Hypothalamus (tissue), 51 donors: ENCODE data around the gene NAPB.

Experiments used
- DNase-seq, 51 donors: peaks; one replicate each; lab custom pipeline; 2025; lab: John Stamatoyannopoulos, UW

Gene NAPB

DNA sequence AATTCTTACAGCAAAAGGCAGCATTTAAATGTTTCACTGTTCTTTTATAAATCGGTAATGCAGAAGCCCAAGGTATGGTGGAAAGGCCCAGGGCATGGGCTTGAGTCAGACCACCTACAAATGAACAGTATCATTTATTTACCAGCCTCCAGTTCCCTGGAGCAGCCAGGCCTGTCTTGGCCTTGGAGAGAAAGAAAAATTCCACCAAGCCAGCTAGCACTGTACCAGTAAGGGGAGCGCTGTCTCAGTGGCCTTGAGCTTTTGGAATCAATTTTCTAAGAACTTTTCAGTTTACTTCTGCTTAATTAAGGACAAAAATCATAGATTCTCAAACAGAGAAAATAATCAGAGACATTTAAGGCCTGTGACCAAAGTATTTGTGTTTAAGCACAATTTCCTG is 12.3 kb downstream of the NAPB start:
- DNase-seq, result no peak

DNA sequence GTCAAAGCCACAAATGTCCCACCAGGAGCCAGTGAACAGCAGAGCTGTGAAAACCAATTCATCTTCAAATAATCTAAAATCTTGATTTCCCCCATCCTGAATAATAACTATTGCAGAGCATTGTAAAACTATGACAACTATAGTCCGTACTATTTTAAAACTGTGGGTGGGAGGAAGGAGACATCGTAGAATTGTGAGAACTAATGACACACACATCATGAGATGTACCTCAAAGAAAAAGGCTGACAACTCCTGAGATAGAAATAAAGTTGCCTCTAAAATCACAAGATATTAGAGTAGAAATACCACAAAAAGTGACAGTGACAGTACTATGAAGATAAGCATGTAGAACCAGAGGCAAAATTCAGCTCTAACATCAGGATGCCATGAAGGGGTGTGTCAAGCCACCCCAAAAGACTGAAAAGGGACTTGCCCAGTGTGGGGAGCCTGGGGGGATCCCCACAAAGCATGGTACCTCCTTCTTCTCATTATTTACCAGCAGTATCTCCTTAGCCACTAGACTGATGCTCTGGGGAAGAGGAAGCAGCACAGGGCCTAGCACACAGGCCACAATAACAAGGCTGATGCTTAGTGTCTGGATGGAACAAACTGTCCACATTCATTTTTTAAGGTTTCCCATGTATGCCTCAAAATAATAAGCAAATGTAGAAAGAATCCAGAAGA is 13.4 kb downstream of the NAPB start:
- peak in 1 of 51 donors; percentile 13 for DNase-seq

GRCh38 chr20:23406880-23407279 is 14.4 kb downstream of the NAPB start:
- DNase-seq, result no peak

- DNase-seq, result no peak
Observed at GRCh38 chr20:23404196-23404595, 17.1 kb downstream of the NAPB start.

DNA sequence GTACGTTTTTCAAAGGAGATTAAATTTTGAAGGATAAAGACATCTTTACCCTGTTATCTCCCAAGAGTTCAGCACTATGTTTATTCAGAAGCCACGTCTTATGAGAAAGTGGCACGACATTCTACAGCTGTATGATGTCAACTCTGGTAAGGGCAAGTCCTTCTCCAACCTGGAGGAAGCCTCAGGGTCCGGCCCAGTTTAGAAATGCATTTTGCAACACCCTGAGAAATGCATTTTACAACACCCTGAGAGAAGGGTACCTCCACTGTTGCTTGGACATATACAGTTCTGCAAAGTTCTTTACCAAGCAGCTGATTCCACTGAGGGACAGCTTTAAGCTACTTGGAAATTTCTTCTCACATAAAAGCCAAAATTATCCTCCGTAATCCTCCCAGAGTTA is 17.5 kb downstream of the NAPB start:
- no peak for DNase-seq

DNA sequence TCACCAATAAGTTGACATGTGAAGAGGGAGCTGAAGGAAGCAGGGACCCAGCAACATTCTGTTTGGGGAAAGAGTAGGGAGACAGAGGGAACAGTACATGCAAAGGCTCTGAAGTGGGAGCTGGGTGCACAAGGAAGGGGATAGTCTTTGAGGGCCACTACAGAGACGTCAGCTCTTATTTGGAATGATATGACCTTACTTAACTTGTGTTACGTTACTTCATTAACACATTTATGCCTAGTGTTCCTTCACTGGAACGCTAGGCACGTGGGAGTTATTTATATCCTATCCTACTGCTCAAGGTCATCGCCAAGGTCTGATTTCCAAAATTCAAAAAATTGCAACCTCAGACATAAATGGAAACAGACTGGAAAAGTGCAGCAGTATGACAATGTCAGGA is 20.2 kb downstream of the NAPB start:
- DNase-seq, result no peak

DNA sequence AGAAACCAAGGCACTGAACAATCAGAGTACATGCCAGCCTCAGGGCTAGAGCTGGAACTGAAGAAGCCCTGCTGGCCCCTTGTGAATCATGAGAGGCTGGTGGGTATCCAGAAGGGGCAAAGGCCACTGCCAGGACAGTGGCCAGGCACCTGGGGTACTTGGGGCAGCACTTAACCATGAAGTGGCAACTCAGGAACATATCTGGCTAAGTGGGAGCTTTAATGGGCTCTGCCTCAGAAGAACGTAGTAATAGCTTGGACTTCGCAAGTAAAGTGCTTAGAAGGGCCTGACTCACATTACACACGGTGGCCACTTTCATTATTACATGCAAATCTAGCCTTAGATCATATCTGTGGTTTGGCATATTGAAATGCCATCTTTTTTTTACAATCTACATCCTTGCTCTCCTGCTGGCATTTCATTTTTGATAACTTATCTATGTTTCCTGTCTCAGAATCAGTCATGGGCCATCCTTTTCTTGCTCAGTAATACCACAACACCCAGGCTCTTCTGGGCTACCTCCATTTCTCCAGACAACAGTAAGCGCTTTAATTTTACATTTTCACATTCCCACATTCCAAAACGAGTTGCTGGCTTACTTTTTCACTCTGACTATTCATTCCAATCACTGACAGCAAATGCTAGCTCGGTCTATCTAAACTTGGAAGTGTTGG is 21.6 kb downstream of the NAPB start:
- DNase-seq, result no peak

DNA sequence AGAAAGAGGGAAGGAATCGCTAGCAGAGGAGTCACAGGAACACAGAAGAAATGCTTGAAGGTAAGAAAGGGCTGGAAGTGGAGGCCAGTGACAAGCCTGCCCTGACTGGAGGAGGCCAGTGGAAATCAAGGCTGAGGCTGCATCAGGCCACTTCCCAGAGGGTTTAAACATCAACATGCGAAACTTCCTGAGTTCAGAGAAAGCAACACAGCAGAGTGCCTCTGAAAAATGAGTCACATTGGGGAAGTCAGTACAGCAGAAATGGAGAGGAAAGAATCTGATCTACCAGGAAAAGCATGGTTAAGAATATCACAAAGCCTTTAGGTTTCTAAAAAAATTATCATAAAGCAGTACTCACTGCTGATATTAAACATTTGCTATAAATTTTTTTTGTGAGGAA is 23.3 kb downstream of the NAPB start:
- no peak for DNase-seq

GRCh38 chr20:23396950-23397627 is 24.2 kb downstream of the NAPB start:
- DNase-seq, result no peak

GRCh38 chr20:23393996-23394775 is 27.1 kb downstream of the NAPB start:
- no peak for DNase-seq

GRCh38 chr20:23391707-23392310 is 29.5 kb downstream of the NAPB start:
- DNase-seq, result no peak

DNA sequence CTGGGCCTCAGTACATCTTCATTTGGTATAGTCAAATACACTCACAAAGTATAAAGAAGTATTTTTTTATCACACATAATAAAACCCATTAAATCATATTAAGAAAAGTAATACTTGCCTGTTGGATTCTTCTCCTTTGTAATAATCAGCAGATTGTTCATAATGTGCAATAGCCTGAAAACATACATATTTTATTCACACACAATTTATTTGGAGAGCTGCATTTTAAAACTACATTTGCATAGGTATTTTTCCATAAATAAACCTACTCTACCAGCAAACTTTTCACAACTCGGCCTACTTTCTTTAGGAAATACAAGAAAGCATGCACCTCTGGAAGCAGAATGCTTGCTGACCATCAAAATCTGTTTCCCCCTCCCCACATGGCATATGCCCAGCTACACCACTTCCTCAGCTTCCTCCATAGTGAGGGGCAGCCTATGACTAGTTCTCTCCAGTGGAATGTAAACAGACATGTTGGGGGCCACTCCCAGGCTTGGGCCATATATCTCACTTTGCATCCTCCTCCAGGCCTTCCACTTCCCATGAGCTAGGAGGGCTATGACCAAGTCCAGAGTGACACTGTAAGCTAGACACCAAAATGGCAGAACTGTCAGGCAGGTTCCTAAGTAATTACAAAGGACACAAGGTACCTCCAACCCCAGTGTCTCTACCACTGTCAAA is 31.1 kb downstream of the NAPB start:
- DNase-seq, result no peak

GRCh38 chr20:23387118-23387443 is 34.2 kb downstream of the NAPB start:
- DNase-seq, result no peak

DNA sequence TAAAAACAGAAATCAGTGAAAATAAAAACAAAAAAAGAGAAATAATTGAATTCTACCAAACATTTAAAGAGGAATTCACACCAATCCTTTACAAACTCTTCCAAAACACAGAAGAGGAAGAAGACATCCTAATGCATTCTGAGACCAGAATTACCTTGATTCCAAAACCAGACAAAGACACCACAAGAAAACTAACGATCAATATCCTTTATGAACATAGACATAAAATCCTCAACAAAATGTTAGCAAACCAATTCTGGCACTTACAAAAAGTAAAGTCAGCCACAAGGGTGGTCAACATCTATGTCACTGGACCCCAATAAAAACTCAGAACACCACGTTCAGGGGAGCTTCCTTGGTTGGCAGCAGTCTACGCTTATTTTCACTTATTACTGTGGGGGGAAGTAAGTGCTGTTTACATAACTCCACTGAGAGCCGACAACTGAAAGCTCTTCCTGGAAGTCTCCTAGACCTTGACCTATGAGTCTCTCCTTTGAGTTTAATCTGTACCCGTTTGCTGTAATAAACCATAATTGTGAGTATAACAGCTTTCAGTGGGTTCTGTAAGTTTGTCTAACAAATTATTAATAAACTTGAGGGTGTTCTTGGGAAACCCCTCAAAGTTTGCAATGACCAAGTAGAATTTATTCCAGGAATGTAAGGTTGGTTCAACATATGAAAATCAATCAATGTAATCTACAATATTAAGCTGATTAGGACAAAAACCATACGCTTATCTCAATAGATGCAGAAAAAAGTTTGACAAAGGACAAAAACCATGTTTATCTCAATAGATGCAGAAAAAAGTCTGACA is 34.8 kb downstream of the NAPB start:
- DNase-seq, result no peak

GRCh38 chr20:23381876-23382275 is 39.4 kb downstream of the NAPB start:
- no peak for DNase-seq

DNA sequence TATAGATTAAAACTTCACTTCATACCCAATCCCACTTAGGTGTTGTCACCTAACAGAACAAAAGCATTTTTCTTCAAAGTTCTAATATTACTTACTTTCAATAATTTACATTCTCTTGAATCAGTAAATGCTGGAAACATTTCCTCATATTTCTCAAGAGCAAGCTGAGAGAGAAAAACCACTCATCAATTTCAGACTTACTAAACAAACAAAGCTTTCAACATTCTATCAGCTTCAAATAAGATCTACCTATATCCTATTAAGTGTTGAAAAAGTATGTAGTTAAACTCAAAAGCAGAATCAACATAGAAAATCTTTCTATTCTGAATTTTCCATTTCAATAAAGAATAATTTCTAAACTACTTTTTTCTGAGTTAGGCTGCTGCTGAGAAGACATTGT is 41.5 kb downstream of the NAPB start:
- DNase-seq, result no peak

GRCh38 chr20:23375827-23376226 is 45.5 kb downstream of the NAPB start:
- DNase-seq, result no peak

GRCh38 chr20:23374441-23374840 is 46.8 kb downstream of the NAPB start:
- no peak for DNase-seq

- DNase-seq, result no peak
Observed at GRCh38 chr20:23371496-23371895, 49.8 kb downstream of the NAPB start.

DNA sequence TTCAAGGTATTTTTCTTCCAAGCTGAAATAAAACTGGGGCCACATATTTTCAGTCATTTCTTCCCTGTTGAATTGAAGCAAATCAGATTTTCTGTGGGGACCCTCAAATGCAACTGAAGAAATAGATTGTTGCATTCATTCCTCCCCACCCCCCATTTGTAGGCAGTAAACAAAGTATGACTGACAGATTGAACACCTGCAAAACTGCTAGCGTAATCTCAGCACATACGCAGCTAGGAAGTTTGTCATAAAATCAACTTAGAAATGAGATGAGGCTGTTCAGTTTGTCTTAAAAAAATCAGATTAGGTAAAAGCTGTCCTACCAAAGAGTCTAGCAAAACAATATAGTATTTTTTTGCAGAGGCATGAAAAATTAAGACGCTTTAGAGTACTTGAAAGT is 50.4 kb downstream of the NAPB start:
- no peak for DNase-seq
